ENCODE results near the gene BOD1. TPM values are rescaled to one million over a fixed set of nuclear protein-coding genes. Genes with fewer than 3 reads are reported as not detected.

BOD1 gene
- total and polyA plus RNA-seq, 2 of the 8 experiments (the other 6 are each of a cell fraction or from before 2014, with no cell fraction given) = 107 to 149 TPM

DNA sequence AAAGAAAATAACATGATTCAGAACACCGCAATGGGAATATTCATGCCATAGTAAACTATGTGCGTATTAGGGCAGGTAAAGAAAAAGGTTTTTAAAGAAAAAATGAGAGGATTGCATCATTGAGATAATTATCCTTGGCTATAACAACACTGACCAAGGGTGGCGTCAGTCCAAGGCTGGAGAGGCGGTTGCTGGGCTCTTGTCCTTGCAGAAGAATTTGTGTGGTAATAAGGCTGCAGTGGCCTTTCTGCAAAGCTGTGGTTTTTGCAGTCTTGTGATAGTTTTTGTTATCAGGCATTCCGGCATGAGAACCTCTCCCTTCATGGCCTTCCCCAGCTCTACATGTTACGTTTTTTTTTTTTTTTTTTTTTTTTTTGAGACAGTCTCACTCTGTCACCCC, 14.0 kb downstream of the BOD1 start:
- Histone ChIP-seq H3K56ac (replicated peaks; ENCODE audit: insufficient read length, low read depth, low read length) (no peak overlapping the region), H3K27me3 (replicated peaks in 1 of 4; ENCODE audit: control insufficient read depth in 3 of 4, extremely low read depth in 1 of 4, insufficient read depth in 3 of 4, low read length in 3 of 4) (no peaks in the 10 kb centered on the region), H4K91ac (replicated peaks; ENCODE audit: insufficient read length, low read length) (no peak overlapping the region), H4K8ac (ENCODE audit: extremely low read depth, insufficient read depth, low read length) (no peak overlapping the region), H2BK12ac (ENCODE audit: low read depth, low read length) (no peak overlapping the region), H3K18ac (ENCODE audit: extremely low read depth, low read length) (no peak overlapping the region), H3K4ac (replicated peaks; ENCODE audit: insufficient read length, low read depth, low read length) (no peak overlapping the region), H3K23ac (ENCODE audit: insufficient read length) (no peak overlapping the region), H3K14ac (ENCODE audit: insufficient read length) (no peak overlapping the region), H3K23me2 (ENCODE audit: low read depth, low read length) (peaks cover 2% of the 10 kb centered on the region; the same call in 1 of the 2 replicates), H3K79me1 (ENCODE audit: low read depth, low read length) (0 out of 2 replicates have a peak, but pooled peaks cover 2% of the 10 kb centered on the region), H2BK20ac (ENCODE audit: low read length) (no peak overlapping the region), H4K20me1 (replicated peaks in 1 of 2; ENCODE audit: control insufficient read depth in 1 of 2, insufficient read depth in 2 of 2, low read length in 2 of 2) (peaks cover 2 to 4% of the 10 kb centered on the region in 2 experiments), H3K4me1 (replicated peaks in 1 of 4; ENCODE audit: control insufficient read depth in 3 of 4, insufficient read depth in 4 of 4, low read length in 3 of 4) (no peaks in the 10 kb centered on the region), H3K9ac (replicated peaks in 1 of 4; ENCODE audit: extremely low read depth in 1 of 4, low read depth in 3 of 4, low read length in 3 of 4) (no peak overlapping the region), H3K4me2 (ENCODE audit: insufficient read depth in 1 of 2, low read depth in 2 of 2, low read length in 2 of 2) (no peak overlapping the region), H4K5ac (ENCODE audit: insufficient read length, low read depth, low read length) (no peak overlapping the region), H2AK5ac (ENCODE audit: low read depth, low read length) (no peak overlapping the region), H2BK15ac (ENCODE audit: low read length) (no peak overlapping the region), H3K27ac (ENCODE audit: low read depth, low read length) (no peak overlapping the region), H3K36me3 (ENCODE audit: control insufficient read depth in 2 of 4, insufficient read depth in 4 of 4, low read length in 3 of 4) (peaks cover 11 to 41% (median 28%) of the 10 kb centered on the region in 4 experiments), H2BK5ac (ENCODE audit: low read depth, low read length) (no peak overlapping the region), H2BK120ac (replicated peaks; ENCODE audit: low read depth, low read length) (no peak overlapping the region), H3K9me3 (ENCODE audit: insufficient read depth in 2 of 2, low read depth in 1 of 2, low read length in 1 of 2) (no peaks in the 10 kb centered on the region), H3K4me3 (ENCODE audit: extremely low read depth in 1 of 4, insufficient read depth in 2 of 4, low read depth in 3 of 4, low read length in 4 of 4) (no peak overlapping the region), H2AFZ (ENCODE audit: low read length) (no peak overlapping the region), H3K79me2 (ENCODE audit: control insufficient read depth in 1 of 2, insufficient read depth in 2 of 2, low read length in 2 of 2) (peaks cover 0 to 10% of the 10 kb centered on the region in 2 experiments; a peak in 1 of 4 replicates)
- CTCF ChIA-PET (ENCODE audit: partially characterized antibody) = interaction anchor here (0.6 to 2.8 kb wide), 11 partner anchors 9 to 556 kb away, joined by 3 to 20 read pairs (median 4); no protein-coding TSS in a partner anchor
- FAIRE-seq = no peak
- DNase-seq (ENCODE audit: low read depth in 1 of 2, low spot score in 2 of 2) = no peak
- POLR2A ChIA-PET (ENCODE audit: partially characterized antibody) = interaction anchor here (0.8 to 1.8 kb wide), 3 partner anchors 9 to 13 kb away, joined by 3 to 9 read pairs (median 4); no protein-coding TSS in a partner anchor
- WGBS, 2 experiments (ENCODE audit: extremely low coverage in 1 of 2, insufficient coverage in 1 of 2, insufficient read length in 1 of 2, insufficient replicate concordance in 2 of 2, low coverage in 1 of 2, low lambda C conversion rate in 2 of 2, missing lambda C conversion rate in 1 of 2) = 87% methylated on average over 5 of the region's 6 CpGs; no CpG with 5 or more reads in 1 of the 2 experiments
- TF ChIP-seq PHF8 (conservative IDR thresholded peaks at IDR 0.05; ENCODE audit: low read depth, low read length) (no peak), KDM4A (IDR thresholded peaks at IDR 0.05; ENCODE audit: low read depth, low read length, severe bottlenecking) (no peak), CBX8 (IDR thresholded peaks at IDR 0.05; ENCODE audit: borderline replicate concordance, low read depth, low read length) (no peak), CHD2 (IDR thresholded peaks at IDR 0.05; ENCODE audit: low read length) (no peak), POLR2A (IDR thresholded peaks at IDR 0.05; ENCODE audit: control extremely low read depth in 1 of 2, low read depth in 2 of 2, low read length in 2 of 2) (no peak), RAD21 (IDR thresholded peaks at IDR 0.05 in 1 of 2, conservative IDR thresholded peaks at IDR 0.05 in 1 of 2; ENCODE audit: low read depth in 2 of 2, low read length in 2 of 2) (peak in 1 of 2 experiments; percentile 6; a peak in 2 of 4 replicates), SRF (IDR thresholded peaks at IDR 0.05; ENCODE audit: low read depth, low read length) (no peak), ASH2L (IDR thresholded peaks at IDR 0.05; ENCODE audit: low read length) (no peak)
- TF ChIP-seq, protein P1, sequence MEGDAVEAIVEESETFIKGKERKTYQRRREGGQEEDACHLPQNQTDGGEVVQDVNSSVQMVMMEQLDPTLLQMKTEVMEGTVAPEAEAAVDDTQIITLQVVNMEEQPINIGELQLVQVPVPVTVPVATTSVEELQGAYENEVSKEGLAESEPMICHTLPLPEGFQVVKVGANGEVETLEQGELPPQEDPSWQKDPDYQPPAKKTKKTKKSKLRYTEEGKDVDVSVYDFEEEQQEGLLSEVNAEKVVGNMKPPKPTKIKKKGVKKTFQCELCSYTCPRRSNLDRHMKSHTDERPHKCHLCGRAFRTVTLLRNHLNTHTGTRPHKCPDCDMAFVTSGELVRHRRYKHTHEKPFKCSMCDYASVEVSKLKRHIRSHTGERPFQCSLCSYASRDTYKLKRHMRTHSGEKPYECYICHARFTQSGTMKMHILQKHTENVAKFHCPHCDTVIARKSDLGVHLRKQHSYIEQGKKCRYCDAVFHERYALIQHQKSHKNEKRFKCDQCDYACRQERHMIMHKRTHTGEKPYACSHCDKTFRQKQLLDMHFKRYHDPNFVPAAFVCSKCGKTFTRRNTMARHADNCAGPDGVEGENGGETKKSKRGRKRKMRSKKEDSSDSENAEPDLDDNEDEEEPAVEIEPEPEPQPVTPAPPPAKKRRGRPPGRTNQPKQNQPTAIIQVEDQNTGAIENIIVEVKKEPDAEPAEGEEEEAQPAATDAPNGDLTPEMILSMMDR (IDR thresholded peaks at IDR 0.05; ENCODE audit: control extremely low read depth in 1 of 3, insufficient read depth in 1 of 3, low read depth in 1 of 3, low read length in 3 of 3) = peak in 1 of 3 experiments; percentile 25; a peak in 1 of 4 replicates
- TF ChIP-seq, protein P2, sequence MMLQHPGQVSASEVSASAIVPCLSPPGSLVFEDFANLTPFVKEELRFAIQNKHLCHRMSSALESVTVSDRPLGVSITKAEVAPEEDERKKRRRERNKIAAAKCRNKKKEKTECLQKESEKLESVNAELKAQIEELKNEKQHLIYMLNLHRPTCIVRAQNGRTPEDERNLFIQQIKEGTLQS (IDR thresholded peaks at IDR 0.05; ENCODE audit: insufficient read depth, low read depth, low read length) = 0 out of 2 replicates have a peak, but pooled peaks have one; percentile 23

Measured in H1 (cell line).